Measurements from ENCODE around the gene OCA2. TPM values are rescaled to one million over a fixed set of nuclear protein-coding genes. Genes with fewer than 3 reads are reported as not detected.

The OCA2 gene
- total and polyA plus RNA-seq, 2 of the 8 experiments (the other 6 are each of a cell fraction or from before 2014, with no cell fraction given): 0.20 TPM

DNA sequence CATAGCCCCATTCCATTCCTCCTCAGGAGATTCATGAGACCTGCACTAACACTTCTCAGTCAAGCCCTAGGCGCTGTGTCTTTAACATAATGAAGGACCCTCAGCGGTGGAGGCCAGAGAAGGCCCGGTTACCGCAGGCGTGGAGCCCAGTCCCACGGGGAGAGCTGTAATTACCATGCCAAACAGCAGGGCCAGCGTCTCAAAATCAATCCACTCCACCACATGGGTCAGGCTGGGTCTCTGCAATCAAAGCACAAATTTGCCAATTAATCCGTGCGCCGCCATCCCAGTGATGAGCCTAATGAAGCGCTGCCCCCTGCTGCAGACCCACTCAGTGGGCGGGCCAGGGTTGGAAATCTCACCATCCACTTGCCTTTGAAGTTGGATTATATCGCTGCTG, 109.7 kb downstream of the OCA2 start:
- H3K27ac ChIP-seq (ENCODE audit: low read depth, low read length): no peak overlapping the region
- no peaks in the 10 kb centered on the region for H3K9me3 ChIP-seq (ENCODE audit: insufficient read depth in 2 of 2, low read depth in 1 of 2, low read length in 1 of 2)
- no peak overlapping the region for H3K18ac ChIP-seq (ENCODE audit: extremely low read depth, low read length)
- ChIA-PET POLR2A (ENCODE audit: partially characterized antibody) (no interaction called here), CTCF (ENCODE audit: partially characterized antibody) (interaction anchor here (0.6 to 2.7 kb wide), 4 partner anchors 9 to 309 kb away, joined by 3 to 10 read pairs (median 4); no protein-coding TSS in a partner anchor)
- H2BK120ac ChIP-seq (replicated peaks; ENCODE audit: low read depth, low read length): no peak overlapping the region
- H2AK5ac ChIP-seq (ENCODE audit: low read depth, low read length): no peak overlapping the region
- no peak overlapping the region for H3K56ac ChIP-seq (replicated peaks; ENCODE audit: insufficient read length, low read depth, low read length)
- H3K36me3 ChIP-seq (ENCODE audit: control insufficient read depth in 2 of 4, insufficient read depth in 4 of 4, low read length in 3 of 4): no peaks in the 10 kb centered on the region
- no peak overlapping the region for H3K9ac ChIP-seq (replicated peaks in 1 of 4; ENCODE audit: extremely low read depth in 1 of 4, low read depth in 3 of 4, low read length in 3 of 4)
- FAIRE-seq (no peak), DNase-seq (ENCODE audit: low read depth in 1 of 2, low spot score in 2 of 2) (no peak)
- no peak overlapping the region for H4K8ac ChIP-seq (ENCODE audit: extremely low read depth, insufficient read depth, low read length)
- H3K23ac ChIP-seq (ENCODE audit: insufficient read length): no peak overlapping the region
- no peak overlapping the region for H2BK12ac ChIP-seq (ENCODE audit: low read depth, low read length)
- no peak overlapping the region for H2BK20ac ChIP-seq (ENCODE audit: low read length)
- no peak overlapping the region for H3K4me2 ChIP-seq (ENCODE audit: insufficient read depth in 1 of 2, low read depth in 2 of 2, low read length in 2 of 2)
- H3K23me2 ChIP-seq (ENCODE audit: low read depth, low read length): no peaks in the 10 kb centered on the region
- no peaks in the 10 kb centered on the region; the same call in 1 of the 2 replicates for H3K79me1 ChIP-seq (ENCODE audit: low read depth, low read length)
- no peak overlapping the region for H2BK15ac ChIP-seq (ENCODE audit: low read length)
- no peak overlapping the region for H4K91ac ChIP-seq (replicated peaks; ENCODE audit: insufficient read length, low read length)
- H2BK5ac ChIP-seq (ENCODE audit: low read depth, low read length): no peak overlapping the region
- H3K27me3 ChIP-seq (replicated peaks in 1 of 4; ENCODE audit: control insufficient read depth in 3 of 4, extremely low read depth in 1 of 4, insufficient read depth in 3 of 4, low read length in 3 of 4): no peaks in the 10 kb centered on the region
- no peaks in the 10 kb centered on the region for H3K4me1 ChIP-seq (replicated peaks in 1 of 4; ENCODE audit: control insufficient read depth in 3 of 4, insufficient read depth in 4 of 4, low read length in 3 of 4)
- H2AFZ ChIP-seq (ENCODE audit: low read length): no peak overlapping the region
- H3K79me2 ChIP-seq (ENCODE audit: control insufficient read depth in 1 of 2, insufficient read depth in 2 of 2, low read length in 2 of 2): no peaks in the 10 kb centered on the region
- H3K4me3 ChIP-seq (ENCODE audit: extremely low read depth in 1 of 4, insufficient read depth in 2 of 4, low read depth in 3 of 4, low read length in 4 of 4): no peak overlapping the region
- no peak overlapping the region for H3K14ac ChIP-seq (ENCODE audit: insufficient read length)
- WGBS, 2 experiments (ENCODE audit: extremely low coverage in 1 of 2, insufficient coverage in 1 of 2, insufficient read length in 1 of 2, insufficient replicate concordance in 2 of 2, low coverage in 1 of 2, low lambda C conversion rate in 2 of 2, missing lambda C conversion rate in 1 of 2): 92% methylated on average over 13 of the region's 13 CpGs; no CpG with 5 or more reads in 1 of the 2 experiments
- no peaks in the 10 kb centered on the region for H4K20me1 ChIP-seq (replicated peaks in 1 of 2; ENCODE audit: control insufficient read depth in 1 of 2, insufficient read depth in 2 of 2, low read length in 2 of 2)
- no peak overlapping the region for H3K4ac ChIP-seq (replicated peaks; ENCODE audit: insufficient read length, low read depth, low read length)
- no peak overlapping the region for H4K5ac ChIP-seq (ENCODE audit: insufficient read length, low read depth, low read length)
- no peak for TF ChIP-seq BCL11A (IDR thresholded peaks at IDR 0.05; ENCODE audit: low read depth in 2 of 2, low read length in 2 of 2)
- no peak for TF ChIP-seq KDM4A (IDR thresholded peaks at IDR 0.05; ENCODE audit: low read depth, low read length, severe bottlenecking)
- no peak for TF ChIP-seq RNF2 (IDR thresholded peaks at IDR 0.05; ENCODE audit: borderline replicate concordance, low read depth, low read length, missing control alignments, poor library complexity, severe bottlenecking)
- TF ChIP-seq, protein P1, sequence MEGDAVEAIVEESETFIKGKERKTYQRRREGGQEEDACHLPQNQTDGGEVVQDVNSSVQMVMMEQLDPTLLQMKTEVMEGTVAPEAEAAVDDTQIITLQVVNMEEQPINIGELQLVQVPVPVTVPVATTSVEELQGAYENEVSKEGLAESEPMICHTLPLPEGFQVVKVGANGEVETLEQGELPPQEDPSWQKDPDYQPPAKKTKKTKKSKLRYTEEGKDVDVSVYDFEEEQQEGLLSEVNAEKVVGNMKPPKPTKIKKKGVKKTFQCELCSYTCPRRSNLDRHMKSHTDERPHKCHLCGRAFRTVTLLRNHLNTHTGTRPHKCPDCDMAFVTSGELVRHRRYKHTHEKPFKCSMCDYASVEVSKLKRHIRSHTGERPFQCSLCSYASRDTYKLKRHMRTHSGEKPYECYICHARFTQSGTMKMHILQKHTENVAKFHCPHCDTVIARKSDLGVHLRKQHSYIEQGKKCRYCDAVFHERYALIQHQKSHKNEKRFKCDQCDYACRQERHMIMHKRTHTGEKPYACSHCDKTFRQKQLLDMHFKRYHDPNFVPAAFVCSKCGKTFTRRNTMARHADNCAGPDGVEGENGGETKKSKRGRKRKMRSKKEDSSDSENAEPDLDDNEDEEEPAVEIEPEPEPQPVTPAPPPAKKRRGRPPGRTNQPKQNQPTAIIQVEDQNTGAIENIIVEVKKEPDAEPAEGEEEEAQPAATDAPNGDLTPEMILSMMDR (IDR thresholded peaks at IDR 0.05; ENCODE audit: control extremely low read depth in 1 of 3, insufficient read depth in 1 of 3, low read depth in 1 of 3, low read length in 3 of 3): 0 out of 4 replicates have a peak, but pooled peaks of 1 of the 3 experiments have one; percentile 12
- no peak for TF ChIP-seq RFX5 (IDR thresholded peaks at IDR 0.05; ENCODE audit: borderline replicate concordance, low read depth, low read length)
- TF ChIP-seq CREB1 (IDR thresholded peaks at IDR 0.05): no peak
- no peak for TF ChIP-seq TAF1 (IDR thresholded peaks at IDR 0.05; ENCODE audit: low read depth, low read length)
- TF ChIP-seq BACH1 (IDR thresholded peaks at IDR 0.05; ENCODE audit: low read length): no peak
- TF ChIP-seq POLR2A (IDR thresholded peaks at IDR 0.05; ENCODE audit: control extremely low read depth in 1 of 2, low read depth in 2 of 2, low read length in 2 of 2): no peak
- TF ChIP-seq SP4 (IDR thresholded peaks at IDR 0.05; ENCODE audit: low read length): no peak
- no peak for TF ChIP-seq CBX5 (IDR thresholded peaks at IDR 0.05; ENCODE audit: low read depth, low read length)
- TF ChIP-seq JUND (IDR thresholded peaks at IDR 0.05; ENCODE audit: low read length): no peak
- TF ChIP-seq POU5F1 (IDR thresholded peaks at IDR 0.05; ENCODE audit: low read depth, low read length): no peak

Measured in H1 (cell line).